ENCODE data around the gene EFCAB14.
"Not testable (repeated sequence)": the region's sequence is repeated elsewhere in the genome, so short reads cannot be mapped to it uniquely, and the experiment has no call there.

The EFCAB14 gene

GRCh38 chr1:46723901-46724300 is 5.0 kb upstream of the EFCAB14 start:
- H3K4me3 ChIP-seq (ENCODE audit: low read depth, low read length) = no peak overlapping the region

GRCh38 chr1:46721686-46722205 is 2.8 kb upstream of the EFCAB14 start:
- no peak overlapping the region for H3K4me3 ChIP-seq (ENCODE audit: low read depth, low read length)

GRCh38 chr1:46721204-46721603 is 2.3 kb upstream of the EFCAB14 start:
- no peak overlapping the region for H3K4me3 ChIP-seq (ENCODE audit: low read depth, low read length)

- H3K4me3 ChIP-seq (ENCODE audit: low read depth, low read length) = not testable (repeated sequence)
Observed at GRCh38 chr1:46720319-46720718, 1.4 kb upstream of the EFCAB14 start.

GRCh38 chr1:46719689-46720088 is 775 bp upstream of the EFCAB14 start:
- H3K4me3 ChIP-seq (ENCODE audit: low read depth, low read length) = no peak overlapping the region

- peak overlapping the region; percentile 83 for H3K4me3 ChIP-seq (ENCODE audit: low read depth, low read length)
Observed at GRCh38 chr1:46718340-46718726, 581 bp downstream of the EFCAB14 start.

- H3K4me3 ChIP-seq (ENCODE audit: low read depth, low read length) = peak overlapping the region; percentile 83
Observed at GRCh38 chr1:46717654-46718053, 1.3 kb downstream of the EFCAB14 start.

GRCh38 chr1:46714976-46715375 is 3.9 kb downstream of the EFCAB14 start:
- H3K4me3 ChIP-seq (ENCODE audit: low read depth, low read length) = no peak overlapping the region

- no peak overlapping the region for H3K4me3 ChIP-seq (ENCODE audit: low read depth, low read length)
Observed at GRCh38 chr1:46708121-46708520, 10.8 kb downstream of the EFCAB14 start.

- H3K4me3 ChIP-seq (ENCODE audit: low read depth, low read length) = no peak overlapping the region
Observed at GRCh38 chr1:46705408-46705807, 13.5 kb downstream of the EFCAB14 start.

GRCh38 chr1:46703927-46704641 is 14.8 kb downstream of the EFCAB14 start:
- no peak overlapping the region for H3K4me3 ChIP-seq (ENCODE audit: low read depth, low read length)

GRCh38 chr1:46699666-46700065 is 19.2 kb downstream of the EFCAB14 start:
- H3K4me3 ChIP-seq (ENCODE audit: low read depth, low read length) = no peak overlapping the region

GRCh38 chr1:46697053-46697452 is 21.9 kb downstream of the EFCAB14 start:
- H3K4me3 ChIP-seq (ENCODE audit: low read depth, low read length) = no peak overlapping the region

GRCh38 chr1:46694676-46695075 is 24.2 kb downstream of the EFCAB14 start:
- H3K4me3 ChIP-seq (ENCODE audit: low read depth, low read length) = not testable (repeated sequence)

GRCh38 chr1:46692811-46693770 is 25.8 kb downstream of the EFCAB14 start:
- H3K4me3 ChIP-seq (ENCODE audit: low read depth, low read length) = no peak overlapping the region

GRCh38 chr1:46691997-46692790 is 26.7 kb downstream of the EFCAB14 start:
- no peak overlapping the region for H3K4me3 ChIP-seq (ENCODE audit: low read depth, low read length)

GRCh38 chr1:46690931-46691421 is 27.9 kb downstream of the EFCAB14 start:
- H3K4me3 ChIP-seq (ENCODE audit: low read depth, low read length) = no peak overlapping the region

- H3K4me3 ChIP-seq (ENCODE audit: low read depth, low read length) = no peak overlapping the region
Observed at GRCh38 chr1:46689897-46690296, 29.0 kb downstream of the EFCAB14 start.

- no peak overlapping the region for H3K4me3 ChIP-seq (ENCODE audit: low read depth, low read length)
Observed at GRCh38 chr1:46689356-46689755, 29.6 kb downstream of the EFCAB14 start.

- no peak overlapping the region for H3K4me3 ChIP-seq (ENCODE audit: low read depth, low read length)
Observed at GRCh38 chr1:46687921-46688509, 30.9 kb downstream of the EFCAB14 start.
